Measurements from ENCODE around the gene NDUFAF4.

DNA sequence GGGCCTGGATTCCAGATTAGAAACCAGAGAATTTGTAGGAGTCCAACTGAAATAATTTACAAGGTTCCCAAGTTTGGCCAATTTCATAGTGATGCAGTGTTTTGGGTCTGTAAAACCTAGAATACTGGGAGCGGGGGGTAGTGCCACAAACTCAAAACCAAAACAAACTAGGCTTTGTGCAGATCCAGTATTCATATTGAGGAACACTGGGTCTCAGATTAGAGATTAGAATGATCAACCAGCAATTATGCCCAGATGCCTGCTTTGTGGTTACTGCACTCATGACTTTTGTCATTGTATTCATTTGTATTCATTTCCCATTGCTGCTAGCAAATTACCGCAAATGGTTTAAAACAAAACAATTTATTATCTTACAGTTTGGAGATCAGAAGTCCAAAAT, 3.2 kb upstream of the NDUFAF4 start:
- TF ChIP-seq, protein P1, sequence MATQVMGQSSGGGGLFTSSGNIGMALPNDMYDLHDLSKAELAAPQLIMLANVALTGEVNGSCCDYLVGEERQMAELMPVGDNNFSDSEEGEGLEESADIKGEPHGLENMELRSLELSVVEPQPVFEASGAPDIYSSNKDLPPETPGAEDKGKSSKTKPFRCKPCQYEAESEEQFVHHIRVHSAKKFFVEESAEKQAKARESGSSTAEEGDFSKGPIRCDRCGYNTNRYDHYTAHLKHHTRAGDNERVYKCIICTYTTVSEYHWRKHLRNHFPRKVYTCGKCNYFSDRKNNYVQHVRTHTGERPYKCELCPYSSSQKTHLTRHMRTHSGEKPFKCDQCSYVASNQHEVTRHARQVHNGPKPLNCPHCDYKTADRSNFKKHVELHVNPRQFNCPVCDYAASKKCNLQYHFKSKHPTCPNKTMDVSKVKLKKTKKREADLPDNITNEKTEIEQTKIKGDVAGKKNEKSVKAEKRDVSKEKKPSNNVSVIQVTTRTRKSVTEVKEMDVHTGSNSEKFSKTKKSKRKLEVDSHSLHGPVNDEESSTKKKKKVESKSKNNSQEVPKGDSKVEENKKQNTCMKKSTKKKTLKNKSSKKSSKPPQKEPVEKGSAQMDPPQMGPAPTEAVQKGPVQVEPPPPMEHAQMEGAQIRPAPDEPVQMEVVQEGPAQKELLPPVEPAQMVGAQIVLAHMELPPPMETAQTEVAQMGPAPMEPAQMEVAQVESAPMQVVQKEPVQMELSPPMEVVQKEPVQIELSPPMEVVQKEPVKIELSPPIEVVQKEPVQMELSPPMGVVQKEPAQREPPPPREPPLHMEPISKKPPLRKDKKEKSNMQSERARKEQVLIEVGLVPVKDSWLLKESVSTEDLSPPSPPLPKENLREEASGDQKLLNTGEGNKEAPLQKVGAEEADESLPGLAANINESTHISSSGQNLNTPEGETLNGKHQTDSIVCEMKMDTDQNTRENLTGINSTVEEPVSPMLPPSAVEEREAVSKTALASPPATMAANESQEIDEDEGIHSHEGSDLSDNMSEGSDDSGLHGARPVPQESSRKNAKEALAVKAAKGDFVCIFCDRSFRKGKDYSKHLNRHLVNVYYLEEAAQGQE (IDR thresholded peaks at IDR 0.05; ENCODE audit: unreplicated experiment), result no peak
- TF ChIP-seq, protein P2, sequence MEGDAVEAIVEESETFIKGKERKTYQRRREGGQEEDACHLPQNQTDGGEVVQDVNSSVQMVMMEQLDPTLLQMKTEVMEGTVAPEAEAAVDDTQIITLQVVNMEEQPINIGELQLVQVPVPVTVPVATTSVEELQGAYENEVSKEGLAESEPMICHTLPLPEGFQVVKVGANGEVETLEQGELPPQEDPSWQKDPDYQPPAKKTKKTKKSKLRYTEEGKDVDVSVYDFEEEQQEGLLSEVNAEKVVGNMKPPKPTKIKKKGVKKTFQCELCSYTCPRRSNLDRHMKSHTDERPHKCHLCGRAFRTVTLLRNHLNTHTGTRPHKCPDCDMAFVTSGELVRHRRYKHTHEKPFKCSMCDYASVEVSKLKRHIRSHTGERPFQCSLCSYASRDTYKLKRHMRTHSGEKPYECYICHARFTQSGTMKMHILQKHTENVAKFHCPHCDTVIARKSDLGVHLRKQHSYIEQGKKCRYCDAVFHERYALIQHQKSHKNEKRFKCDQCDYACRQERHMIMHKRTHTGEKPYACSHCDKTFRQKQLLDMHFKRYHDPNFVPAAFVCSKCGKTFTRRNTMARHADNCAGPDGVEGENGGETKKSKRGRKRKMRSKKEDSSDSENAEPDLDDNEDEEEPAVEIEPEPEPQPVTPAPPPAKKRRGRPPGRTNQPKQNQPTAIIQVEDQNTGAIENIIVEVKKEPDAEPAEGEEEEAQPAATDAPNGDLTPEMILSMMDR (conservative IDR thresholded peaks at IDR 0.05; ENCODE audit: low read depth in 2 of 2), result no peak
- TF ChIP-seq EZH2 (IDR thresholded peaks at IDR 0.05; ENCODE audit: low read depth, unreplicated experiment) (no peak), CREB1 (CRISPR knock-in tag; IDR thresholded peaks at IDR 0.05; ENCODE audit: low read depth) (no peak), POLR2AphosphoS5 (IDR thresholded peaks at IDR 0.05; ENCODE audit: low read depth) (no peak), STAT1 (IDR thresholded peaks at IDR 0.05; ENCODE audit: unreplicated experiment) (no peak), JUNB (IDR thresholded peaks at IDR 0.05; ENCODE audit: unreplicated experiment) (no peak), EZH2phosphoT487 (IDR thresholded peaks at IDR 0.05; ENCODE audit: unreplicated experiment) (no peak), ZNF331 (CRISPR knock-in tag; IDR thresholded peaks at IDR 0.05; ENCODE audit: low read depth) (no peak), ZNF114 (CRISPR knock-in tag; IDR thresholded peaks at IDR 0.05) (no peak), NANOG (IDR thresholded peaks at IDR 0.05; ENCODE audit: borderline replicate concordance) (no peak)
- TF ChIP-seq, protein P3, sequence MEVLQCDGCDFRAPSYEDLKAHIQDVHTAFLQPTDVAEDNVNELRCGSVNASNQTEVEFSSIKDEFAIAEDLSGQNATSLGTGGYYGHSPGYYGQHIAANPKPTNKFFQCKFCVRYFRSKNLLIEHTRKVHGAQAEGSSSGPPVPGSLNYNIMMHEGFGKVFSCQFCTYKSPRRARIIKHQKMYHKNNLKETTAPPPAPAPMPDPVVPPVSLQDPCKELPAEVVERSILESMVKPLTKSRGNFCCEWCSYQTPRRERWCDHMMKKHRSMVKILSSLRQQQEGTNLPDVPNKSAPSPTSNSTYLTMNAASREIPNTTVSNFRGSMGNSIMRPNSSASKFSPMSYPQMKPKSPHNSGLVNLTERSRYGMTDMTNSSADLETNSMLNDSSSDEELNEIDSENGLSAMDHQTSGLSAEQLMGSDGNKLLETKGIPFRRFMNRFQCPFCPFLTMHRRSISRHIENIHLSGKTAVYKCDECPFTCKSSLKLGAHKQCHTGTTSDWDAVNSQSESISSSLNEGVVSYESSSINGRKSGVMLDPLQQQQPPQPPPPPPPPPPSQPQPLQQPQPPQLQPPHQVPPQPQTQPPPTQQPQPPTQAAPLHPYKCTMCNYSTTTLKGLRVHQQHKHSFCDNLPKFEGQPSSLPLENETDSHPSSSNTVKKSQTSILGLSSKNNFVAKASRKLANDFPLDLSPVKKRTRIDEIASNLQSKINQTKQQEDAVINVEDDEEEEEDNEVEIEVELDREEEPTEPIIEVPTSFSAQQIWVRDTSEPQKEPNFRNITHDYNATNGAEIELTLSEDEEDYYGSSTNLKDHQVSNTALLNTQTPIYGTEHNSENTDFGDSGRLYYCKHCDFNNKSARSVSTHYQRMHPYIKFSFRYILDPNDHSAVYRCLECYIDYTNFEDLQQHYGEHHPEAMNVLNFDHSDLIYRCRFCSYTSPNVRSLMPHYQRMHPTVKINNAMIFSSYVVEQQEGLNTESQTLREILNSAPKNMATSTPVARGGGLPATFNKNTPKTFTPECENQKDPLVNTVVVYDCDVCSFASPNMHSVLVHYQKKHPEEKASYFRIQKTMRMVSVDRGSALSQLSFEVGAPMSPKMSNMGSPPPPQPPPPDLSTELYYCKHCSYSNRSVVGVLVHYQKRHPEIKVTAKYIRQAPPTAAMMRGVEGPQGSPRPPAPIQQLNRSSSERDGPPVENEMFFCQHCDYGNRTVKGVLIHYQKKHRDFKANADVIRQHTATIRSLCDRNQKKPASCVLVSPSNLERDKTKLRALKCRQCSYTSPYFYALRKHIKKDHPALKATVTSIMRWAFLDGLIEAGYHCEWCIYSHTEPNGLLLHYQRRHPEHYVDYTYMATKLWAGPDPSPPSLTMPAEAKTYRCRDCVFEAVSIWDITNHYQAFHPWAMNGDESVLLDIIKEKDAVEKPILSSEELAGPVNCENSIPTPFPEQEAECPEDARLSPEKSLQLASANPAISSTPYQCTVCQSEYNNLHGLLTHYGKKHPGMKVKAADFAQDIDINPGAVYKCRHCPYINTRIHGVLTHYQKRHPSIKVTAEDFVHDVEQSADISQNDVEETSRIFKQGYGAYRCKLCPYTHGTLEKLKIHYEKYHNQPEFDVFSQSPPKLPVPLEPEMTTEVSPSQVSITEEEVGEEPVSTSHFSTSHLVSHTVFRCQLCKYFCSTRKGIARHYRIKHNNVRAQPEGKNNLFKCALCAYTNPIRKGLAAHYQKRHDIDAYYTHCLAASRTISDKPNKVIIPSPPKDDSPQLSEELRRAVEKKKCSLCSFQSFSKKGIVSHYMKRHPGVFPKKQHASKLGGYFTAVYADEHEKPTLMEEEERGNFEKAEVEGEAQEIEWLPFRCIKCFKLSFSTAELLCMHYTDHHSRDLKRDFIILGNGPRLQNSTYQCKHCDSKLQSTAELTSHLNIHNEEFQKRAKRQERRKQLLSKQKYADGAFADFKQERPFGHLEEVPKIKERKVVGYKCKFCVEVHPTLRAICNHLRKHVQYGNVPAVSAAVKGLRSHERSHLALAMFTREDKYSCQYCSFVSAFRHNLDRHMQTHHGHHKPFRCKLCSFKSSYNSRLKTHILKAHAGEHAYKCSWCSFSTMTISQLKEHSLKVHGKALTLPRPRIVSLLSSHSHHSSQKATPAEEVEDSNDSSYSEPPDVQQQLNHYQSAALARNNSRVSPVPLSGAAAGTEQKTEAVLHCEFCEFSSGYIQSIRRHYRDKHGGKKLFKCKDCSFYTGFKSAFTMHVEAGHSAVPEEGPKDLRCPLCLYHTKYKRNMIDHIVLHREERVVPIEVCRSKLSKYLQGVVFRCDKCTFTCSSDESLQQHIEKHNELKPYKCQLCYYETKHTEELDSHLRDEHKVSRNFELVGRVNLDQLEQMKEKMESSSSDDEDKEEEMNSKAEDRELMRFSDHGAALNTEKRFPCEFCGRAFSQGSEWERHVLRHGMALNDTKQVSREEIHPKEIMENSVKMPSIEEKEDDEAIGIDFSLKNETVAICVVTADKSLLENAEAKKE (CRISPR knock-in tag; IDR thresholded peaks at IDR 0.05), result no peak
- TF ChIP-seq, protein P4, sequence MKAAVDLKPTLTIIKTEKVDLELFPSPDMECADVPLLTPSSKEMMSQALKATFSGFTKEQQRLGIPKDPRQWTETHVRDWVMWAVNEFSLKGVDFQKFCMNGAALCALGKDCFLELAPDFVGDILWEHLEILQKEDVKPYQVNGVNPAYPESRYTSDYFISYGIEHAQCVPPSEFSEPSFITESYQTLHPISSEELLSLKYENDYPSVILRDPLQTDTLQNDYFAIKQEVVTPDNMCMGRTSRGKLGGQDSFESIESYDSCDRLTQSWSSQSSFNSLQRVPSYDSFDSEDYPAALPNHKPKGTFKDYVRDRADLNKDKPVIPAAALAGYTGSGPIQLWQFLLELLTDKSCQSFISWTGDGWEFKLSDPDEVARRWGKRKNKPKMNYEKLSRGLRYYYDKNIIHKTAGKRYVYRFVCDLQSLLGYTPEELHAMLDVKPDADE (IDR thresholded peaks at IDR 0.05), result no peak
